IMR-90 (cell line): ENCODE measurements around the gene BCAR1.

Experiments used
- CEBPB ChIP-seq: IDR thresholded peaks from 2 replicates; pipeline ENCODE4 v1.6.1; 2012; ENCODE audit warnings: low read depth, low read length, improper control_type of control experiment
- CTCF ChIP-seq: conservative IDR thresholded peaks from 2 replicates; pipeline ENCODE4 v1.5.1; 2012; ENCODE audit warnings: mild to moderate bottlenecking, low read depth, low read length, improper control_type of control experiment
- MAFK ChIP-seq: IDR thresholded peaks from 2 replicates; pipeline ENCODE4 v1.6.1; 2012; ENCODE audit warnings: low read depth, low read length, improper control_type of control experiment
- MAZ ChIP-seq: IDR thresholded peaks from 2 replicates; pipeline ENCODE4 v1.6.1; 2012; ENCODE audit warnings: low read depth, mild to moderate bottlenecking, low read length, improper control_type of control experiment, moderate library complexity, borderline replicate concordance
- MXI1 ChIP-seq: IDR thresholded peaks from 2 replicates; pipeline ENCODE4 v1.6.1; 2012; ENCODE audit warnings: low read depth, mild to moderate bottlenecking, low read length, moderate library complexity, borderline replicate concordance
- POLR2A ChIP-seq: IDR thresholded peaks from 2 replicates; pipeline ENCODE4 v1.6.1; 2012; ENCODE audit warnings: mild to moderate bottlenecking, low read depth, low read length
- RAD21 ChIP-seq: IDR thresholded peaks from 2 replicates; pipeline ENCODE4 v1.6.1; 2012; ENCODE audit warnings: low read length, improper control_type of control experiment
- RCOR1 ChIP-seq: IDR thresholded peaks from 2 replicates; pipeline ENCODE4 v1.6.1; 2012; ENCODE audit warnings: mild to moderate bottlenecking, low read length, improper control_type of control experiment; ENCODE audit not compliant: insufficient replicate concordance
- RFX5 ChIP-seq: IDR thresholded peaks from 2 replicates; pipeline ENCODE4 v1.8.0; 2012; ENCODE audit warnings: low read depth, mild to moderate bottlenecking, low read length, moderate library complexity
- SMC3 ChIP-seq: fragments of 150-350 bp; IDR thresholded peaks from 2 replicates; pipeline ENCODE4 v1.6.1; 2016; ENCODE audit warnings: low read depth, mild to moderate bottlenecking, antibody characterized with exemption, low read length, moderate library complexity
- USF2 ChIP-seq: fragments of 150-350 bp; IDR thresholded peaks from 2 replicates; pipeline ENCODE4 v1.6.1; 2017; ENCODE audit warnings: mild to moderate bottlenecking, antibody characterized with exemption, low read length, low read depth

DNA sequence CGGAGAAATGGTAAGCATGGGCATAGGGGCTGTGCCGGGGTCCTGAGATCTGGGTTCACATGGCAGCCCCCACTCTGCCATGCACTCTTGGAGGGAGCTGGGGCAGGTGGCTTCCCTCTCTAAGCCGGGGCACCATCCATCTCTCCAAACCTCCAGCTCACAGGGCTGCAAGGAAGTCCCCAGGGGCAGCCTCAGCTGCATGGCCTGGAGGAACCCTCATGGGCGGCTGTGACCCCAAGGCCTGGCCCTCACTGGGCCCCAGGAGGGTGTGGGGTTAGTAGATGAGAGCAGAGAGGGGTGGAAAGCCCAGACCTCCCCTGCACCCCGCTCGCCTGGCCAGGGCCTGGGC lies 47.0 kb downstream of the BCAR1 start:
- TF ChIP-seq MXI1: no peak
- TF ChIP-seq RCOR1: no peak
- TF ChIP-seq CTCF: no peak
- no peak for TF ChIP-seq CEBPB
- TF ChIP-seq RAD21: no peak
- no peak for TF ChIP-seq SMC3
- TF ChIP-seq USF2: no peak
- no peak for TF ChIP-seq MAZ
- no peak for TF ChIP-seq POLR2A
- no peak for TF ChIP-seq MAFK
- no peak for TF ChIP-seq RFX5
